ENCODE data around the gene MFNG. TPM values are rescaled to one million over a fixed set of nuclear protein-coding genes. Genes with fewer than 3 reads are reported as not detected.

Gene MFNG
- total RNA-seq, 1 experiment from 2014 or later = not detected

DNA sequence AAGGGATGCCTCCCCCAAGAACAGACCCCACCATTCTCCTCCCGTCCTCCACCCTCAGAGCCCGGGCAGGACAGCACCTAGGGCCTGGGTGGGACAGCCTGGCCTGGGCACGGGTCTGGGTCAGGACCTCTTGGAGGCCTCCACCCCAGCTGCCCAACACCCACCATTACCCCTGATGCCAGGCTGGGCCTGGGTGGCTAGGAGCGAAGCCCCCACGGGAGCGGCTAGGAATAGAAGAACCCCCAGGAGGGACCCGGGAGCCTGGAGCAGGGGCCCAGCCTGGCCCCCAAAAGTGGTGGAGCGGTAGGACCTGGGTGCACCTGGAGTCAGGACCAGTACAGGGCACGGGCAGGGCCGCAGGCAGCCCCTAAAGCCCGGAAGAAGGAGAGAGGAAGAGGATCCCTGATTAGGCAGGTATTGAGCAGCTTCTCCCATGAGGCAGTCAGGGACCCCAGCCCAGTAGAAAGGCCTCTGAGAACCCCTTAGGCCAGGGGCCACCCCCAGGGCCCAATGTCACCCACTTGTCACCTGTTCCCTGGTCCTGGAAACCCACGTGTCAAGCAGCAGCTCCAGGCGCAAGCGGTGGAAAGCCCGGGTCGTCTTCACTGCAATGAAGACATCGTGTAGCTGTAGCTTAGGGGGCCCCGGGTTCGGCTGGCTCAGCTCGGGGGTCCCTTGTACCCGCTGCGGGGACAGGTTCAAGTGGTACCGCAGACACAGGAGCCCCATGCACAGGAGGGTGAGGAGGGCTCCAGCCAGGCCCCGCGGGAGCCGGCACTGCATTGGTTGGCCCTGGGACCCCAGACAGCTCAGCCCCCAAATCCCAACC lies 575 bp downstream of the MFNG start:
- in situ Hi-C loops (cut with HindIII; ENCODE audit: low pct_unique_long_range_greater_than_20kb, low sequenced_read_pairs) = no loop called here
- no peak for DNase-seq (ENCODE audit: low read depth, low spot score)

DNA sequence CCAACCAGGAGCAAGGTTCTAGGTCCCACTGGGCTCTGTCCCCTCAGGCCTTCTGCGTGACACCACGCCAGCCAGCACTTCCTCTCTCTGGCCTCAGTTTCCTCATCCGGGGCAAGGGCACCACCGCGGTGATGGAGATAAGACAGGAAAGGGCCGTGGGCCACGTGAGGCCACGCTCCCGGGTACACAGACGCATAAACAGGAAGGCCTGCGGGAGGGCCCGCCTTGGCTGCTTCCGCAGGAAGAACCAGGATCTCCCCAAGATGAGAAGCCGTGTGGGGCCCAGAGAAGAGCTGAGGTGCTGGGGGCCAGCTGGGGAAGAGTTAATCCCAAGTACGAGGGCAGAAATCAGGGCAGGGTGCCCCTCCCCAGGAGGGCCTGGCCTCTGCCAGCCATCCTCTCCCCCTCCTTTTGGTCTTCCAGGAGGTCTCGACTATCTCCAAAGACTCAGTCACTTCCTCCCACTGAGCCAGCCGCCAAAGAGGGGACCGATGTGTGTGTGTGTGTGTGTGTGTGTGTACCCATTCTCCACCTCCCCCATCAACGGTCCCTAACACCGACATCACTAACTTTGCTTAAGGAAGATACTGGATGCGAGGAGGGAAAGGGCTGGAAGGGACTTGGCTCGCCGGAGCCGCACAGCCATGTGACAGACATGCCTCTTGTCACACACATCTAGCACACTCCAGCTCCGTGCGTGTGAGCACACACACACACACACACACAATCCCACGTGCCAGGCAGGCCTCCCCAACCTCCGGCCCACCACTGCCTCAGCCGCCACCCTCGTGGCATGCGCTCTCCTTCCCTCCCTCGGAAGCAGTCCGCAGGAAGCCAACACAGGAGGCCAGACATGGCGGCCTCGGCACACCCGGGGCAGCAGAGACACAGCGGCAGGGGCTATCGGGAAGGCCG lies 1.4 kb downstream of the MFNG start:
- DNase-seq (ENCODE audit: low read depth, low spot score) = no peak

DNA sequence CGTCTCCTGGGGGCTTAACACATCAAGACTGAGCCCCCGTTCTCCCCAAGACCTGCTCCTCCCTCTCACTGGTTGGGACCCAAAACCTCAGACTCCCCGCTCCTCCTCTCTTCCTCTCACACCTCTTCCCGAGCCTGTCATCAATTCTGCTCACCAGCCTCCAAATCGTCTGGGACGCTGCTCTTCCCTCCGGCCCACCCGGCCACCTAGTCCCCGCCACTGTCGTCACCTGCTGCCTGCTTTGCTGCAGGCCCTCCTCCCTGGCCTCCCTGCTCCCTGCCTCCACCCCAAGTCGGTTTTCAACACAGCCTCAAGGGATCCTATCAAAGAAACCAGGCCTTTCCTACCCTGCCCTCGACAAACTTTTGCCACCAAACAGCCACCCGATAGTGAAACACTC lies 3.1 kb downstream of the MFNG start:
- in situ Hi-C loops (cut with HindIII; ENCODE audit: low pct_unique_long_range_greater_than_20kb, low sequenced_read_pairs) = no loop called here

More for the DNA sequence above, 1.4 kb downstream of the MFNG start:
- in situ Hi-C loops (cut with HindIII; ENCODE audit: low pct_unique_long_range_greater_than_20kb, low sequenced_read_pairs) = no loop called here

DNA sequence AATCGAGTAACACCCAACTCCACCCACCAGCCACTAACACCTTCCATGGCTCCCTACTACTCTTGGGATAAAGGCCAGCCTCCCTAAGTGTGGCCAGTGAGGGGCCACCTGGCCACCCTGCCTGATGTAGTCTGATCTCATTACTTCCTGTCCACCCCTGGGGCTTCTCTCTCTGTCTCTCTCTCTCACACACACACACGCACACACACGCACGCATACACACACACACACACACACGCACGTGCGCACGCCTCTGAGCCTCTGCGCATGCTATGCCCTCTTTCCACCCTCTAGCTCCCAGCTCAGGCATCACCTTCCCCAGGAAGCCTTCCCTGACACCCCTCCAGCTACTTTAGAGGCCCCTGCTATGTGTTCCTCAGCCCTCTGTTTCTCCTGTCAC lies 3.9 kb downstream of the MFNG start:
- no peak for DNase-seq (ENCODE audit: low read depth, low spot score)
- in situ Hi-C loops (cut with HindIII; ENCODE audit: low pct_unique_long_range_greater_than_20kb, low sequenced_read_pairs) = no loop called here

More for the DNA sequence above, 3.1 kb downstream of the MFNG start:
- DNase-seq (ENCODE audit: low read depth, low spot score) = no peak

DNA sequence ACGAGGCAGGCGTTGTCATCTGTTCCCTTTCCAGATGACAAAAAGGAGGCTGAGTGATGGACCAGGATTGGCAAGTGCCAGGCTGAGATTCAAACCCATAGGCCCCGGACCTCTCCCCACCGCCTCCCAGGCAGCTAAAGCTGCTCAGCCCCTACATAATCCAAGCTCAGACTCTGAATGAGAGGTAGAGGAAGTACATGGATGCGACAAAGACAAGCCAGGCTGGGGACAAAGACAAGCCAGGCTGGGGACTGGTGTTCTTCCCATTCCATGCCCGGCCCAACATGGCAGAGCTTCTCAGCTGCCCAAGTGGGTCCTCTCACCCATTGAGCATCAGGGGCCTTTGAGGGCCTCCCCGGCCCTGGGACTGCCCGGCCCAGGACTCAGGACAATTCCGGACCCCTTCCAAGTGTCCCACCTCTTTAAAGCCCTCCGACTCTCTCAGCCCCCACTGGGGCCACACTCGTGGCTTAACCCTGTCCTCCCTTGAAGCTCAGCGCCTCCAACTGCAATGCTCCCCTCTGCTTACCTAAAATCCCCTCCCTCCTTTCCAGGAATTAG lies 4.8 kb downstream of the MFNG start:
- in situ Hi-C loops (cut with HindIII; ENCODE audit: low pct_unique_long_range_greater_than_20kb, low sequenced_read_pairs) = no loop called here
- DNase-seq (ENCODE audit: low read depth, low spot score) = no peak

DNA sequence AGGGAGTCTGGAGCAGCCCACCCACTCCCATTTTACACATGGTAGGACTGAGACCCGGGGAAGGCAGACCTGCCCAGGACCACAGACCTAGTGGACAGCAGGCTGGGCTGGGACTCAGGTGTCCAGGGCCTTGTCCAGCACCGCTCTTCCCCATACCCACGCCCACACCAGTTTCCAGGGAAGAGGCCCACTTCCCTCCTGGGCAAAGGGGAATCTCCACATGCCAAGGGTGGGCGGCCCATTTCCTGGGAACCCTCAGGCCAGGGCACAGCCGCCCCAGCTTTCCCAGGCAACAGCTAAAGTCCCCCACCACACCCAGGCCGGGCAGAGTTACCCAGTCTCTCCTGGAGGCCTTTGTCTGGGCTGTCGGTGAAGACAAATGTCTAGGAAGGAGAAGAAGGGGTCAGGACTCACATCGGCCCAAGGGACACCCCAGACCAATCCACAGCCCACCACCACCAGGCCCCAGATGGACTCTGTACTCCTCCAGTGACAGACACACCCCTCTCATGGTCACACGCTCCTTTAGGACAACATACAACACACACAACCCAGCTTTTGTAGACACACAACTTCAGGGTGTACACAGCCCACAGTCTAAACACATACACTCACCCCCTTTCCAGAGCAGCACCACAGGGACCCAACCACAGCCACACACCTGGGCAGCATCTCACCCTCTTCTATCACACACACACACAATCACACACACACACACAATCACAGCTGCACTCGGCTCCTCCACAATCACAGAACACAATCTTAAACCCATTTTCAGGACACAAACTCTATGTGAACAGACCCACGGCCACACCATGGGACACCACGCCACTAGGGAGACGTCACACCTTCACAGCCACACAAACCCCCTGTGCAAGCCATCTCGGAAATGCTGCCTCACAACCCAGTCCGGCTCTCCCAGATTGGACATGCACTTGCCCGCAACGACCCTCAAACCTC lies 5.5 kb downstream of the MFNG start:
- in situ Hi-C loops (cut with HindIII; ENCODE audit: low pct_unique_long_range_greater_than_20kb, low sequenced_read_pairs) = no loop called here
- no peak for DNase-seq (ENCODE audit: low read depth, low spot score)

DNA sequence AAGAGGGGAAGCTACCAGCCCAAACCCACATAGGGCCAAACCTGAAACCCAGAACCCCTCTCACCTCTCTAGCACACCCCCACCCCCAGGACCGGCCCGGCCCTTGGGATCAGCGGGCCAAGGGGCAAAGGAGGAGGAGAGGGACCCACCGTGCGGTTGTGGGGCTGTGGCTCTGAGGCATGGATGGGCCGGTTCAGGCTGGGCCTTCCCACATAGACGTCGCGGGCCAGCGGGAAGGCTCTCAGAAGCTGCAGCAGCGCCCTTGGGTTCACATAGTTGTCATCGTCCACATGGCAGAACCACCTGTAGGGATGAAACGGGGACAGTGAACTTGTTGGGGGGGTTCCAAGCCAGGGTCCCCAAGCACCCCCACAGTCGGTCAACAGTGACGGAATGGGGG lies 7.0 kb downstream of the MFNG start:
- in situ Hi-C loops (cut with HindIII; ENCODE audit: low pct_unique_long_range_greater_than_20kb, low sequenced_read_pairs) = no loop called here
- no peak for DNase-seq (ENCODE audit: low read depth, low spot score)

DNA sequence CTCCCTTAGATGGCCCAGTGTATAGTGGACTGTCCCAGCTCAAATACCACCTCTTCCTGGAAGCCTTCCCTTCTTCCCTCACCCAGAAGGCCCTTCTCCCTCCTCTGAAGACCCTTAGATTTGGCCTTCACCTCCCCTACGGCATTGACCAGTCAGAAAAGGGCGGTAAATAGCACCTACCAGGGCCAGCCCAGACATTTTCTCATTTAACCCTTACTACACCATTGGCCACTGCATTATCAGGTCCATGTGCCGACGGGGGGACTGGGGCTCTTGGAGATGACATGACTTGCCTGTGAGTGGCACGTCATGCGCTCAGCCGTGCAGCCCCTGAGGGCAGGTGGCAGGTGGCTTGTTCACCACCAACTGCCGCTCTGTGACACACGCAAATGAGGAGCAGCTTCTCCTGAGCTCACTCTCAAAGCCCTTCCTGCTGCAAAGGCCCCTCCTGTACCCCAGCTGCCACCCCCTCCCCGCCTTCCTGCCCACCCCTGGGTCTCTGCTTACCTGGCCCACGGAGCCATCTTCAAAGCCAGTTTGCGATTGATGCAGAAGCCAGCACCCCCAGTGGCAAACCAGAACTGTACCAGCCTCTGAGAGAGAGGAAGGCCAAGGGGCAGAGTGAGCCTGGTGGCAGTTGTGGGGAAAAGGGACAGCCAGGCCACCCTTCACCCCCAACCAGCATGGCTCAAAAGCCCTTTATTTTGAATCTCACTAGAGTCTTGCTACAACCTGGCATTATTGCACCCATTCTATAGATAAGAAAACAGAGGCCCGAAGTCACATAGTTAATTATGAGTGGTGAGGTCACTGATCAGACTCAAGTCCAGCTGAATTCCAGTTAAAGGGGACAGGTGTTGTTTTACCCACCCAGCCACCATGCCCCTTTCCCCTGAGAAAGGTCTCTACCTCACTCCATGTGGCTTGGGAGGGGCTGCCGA lies 9.5 kb downstream of the MFNG start:
- DNase-seq (ENCODE audit: low read depth, low spot score) = no peak
- in situ Hi-C loops (cut with HindIII; ENCODE audit: low pct_unique_long_range_greater_than_20kb, low sequenced_read_pairs) = no loop called here

DNA sequence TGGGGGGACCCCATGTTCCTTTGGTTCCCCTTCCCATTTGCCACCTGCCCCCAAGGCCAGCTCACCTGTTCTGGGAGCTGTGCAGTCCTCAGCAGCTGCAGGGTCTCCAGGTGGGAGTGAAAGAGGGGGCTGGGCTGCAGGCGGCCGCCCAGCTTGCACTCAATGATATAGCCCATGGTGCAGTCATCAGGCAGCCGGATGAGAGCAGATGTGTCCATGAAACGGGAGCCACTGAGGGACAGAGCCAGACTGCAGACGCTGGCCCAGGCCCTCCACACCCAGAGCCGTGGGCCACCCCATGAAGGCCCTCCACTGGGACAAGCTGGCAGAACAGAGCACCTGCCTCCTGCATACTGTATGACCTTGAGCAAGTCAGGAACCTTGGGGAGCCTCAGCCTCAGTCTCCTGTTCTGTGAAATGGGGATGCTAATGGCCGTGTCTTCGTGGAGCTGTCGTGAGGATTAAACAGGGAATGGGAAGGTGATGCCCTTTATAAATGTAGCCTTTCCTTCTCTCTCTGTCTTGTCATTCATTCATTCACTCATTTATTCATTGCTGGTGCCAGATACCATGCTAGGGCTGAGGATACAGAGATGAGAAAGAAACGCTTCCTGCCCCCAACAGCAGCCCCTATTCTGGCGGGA lies 11.6 kb downstream of the MFNG start:
- DNase-seq (ENCODE audit: low read depth, low spot score) = no peak
- in situ Hi-C loops (cut with HindIII; ENCODE audit: low pct_unique_long_range_greater_than_20kb, low sequenced_read_pairs) = no loop called here

DNA sequence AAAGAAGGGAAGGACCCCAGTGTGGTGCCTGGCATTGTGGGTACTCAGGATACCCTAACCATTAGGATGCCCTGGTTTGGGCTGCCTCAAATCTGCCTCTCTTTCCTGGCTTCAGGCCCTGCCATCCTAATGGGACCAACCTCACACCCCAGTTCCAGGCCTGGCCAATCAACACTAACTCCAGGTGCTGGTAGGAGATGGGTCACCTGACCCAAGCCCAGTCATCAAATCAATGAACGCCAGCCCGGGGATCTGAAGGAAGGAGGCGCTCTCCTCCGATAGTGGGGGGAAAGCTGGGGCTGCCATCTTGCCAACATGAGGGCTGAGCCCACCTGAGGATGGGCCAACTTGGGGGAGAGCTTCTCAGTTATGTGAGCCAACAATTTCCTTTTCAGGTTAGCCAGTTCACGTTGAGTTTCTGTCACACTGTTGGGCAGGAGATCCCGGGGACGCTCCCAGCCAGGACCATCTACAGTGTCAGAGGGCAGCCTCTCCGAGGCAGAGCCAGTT lies 12.7 kb downstream of the MFNG start:
- no peak for DNase-seq (ENCODE audit: low read depth, low spot score)
- in situ Hi-C loops (cut with HindIII; ENCODE audit: low pct_unique_long_range_greater_than_20kb, low sequenced_read_pairs) = no loop called here

DNA sequence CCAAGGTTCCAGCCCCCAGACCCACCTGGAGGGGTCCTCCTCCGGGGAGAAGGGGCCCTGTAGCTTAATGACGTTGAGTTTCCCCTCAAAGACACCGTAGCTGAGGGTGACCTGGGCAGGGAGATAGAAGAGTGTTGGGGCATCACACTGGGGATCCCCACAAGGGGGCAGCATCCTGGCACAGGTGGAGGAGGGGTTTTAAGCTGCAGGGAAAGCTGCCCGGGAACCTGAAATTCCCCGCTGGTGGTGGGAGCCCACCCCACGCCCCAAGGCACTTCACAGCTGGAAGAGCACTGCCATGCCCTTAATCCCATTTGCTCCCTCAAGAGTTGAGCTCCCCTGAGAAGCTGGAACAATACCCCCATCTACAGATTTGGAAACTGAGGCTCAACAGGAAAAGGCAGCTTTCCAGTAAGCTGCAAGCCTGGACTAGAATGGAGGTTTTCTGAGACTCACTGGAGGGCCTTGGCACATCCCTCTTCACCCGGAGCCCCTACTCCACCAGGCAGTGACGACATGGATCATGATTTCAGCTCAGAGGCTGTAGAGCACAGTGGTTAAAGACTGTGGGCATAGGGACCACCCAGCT lies 13.7 kb downstream of the MFNG start:
- in situ Hi-C loops (cut with HindIII; ENCODE audit: low pct_unique_long_range_greater_than_20kb, low sequenced_read_pairs) = no loop called here
- peak; percentile 57 for DNase-seq (ENCODE audit: low read depth, low spot score)

DNA sequence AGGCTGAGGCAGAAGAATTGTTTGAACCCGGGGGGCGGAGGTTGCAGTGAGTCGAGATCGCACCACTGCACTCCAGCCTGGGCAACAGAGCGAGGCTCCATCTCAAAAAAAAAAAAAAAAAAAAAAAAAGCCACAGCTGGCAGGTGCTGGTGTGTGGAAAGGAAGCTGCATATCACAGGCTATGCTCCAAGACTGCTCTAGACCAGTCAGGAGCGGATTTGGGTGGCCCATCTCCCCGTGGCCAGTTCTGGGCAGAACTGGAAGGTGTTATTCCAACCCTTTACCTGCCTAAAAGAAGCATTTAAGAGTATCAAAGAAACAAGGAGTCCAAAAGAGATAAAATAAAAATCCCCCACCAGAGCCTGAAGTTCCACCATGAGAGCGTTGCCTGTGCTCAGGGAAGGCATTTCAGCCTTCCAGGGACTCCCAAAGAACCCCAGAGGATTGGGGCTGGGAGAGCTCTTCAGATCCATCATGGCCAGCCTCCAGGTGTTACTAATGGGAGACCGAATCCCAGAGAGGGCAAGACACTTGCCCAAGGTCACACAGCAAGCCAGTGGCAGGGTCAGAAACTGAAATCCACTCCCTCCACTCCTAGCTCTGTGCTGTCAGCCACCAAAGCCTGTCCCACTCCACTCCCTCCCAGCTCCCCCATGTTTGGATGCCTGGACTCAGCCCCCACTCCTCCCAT lies 14.3 kb downstream of the MFNG start:
- DNase-seq (ENCODE audit: low read depth, low spot score) = no peak
- in situ Hi-C loops (cut with HindIII; ENCODE audit: low pct_unique_long_range_greater_than_20kb, low sequenced_read_pairs) = no loop called here

DNA sequence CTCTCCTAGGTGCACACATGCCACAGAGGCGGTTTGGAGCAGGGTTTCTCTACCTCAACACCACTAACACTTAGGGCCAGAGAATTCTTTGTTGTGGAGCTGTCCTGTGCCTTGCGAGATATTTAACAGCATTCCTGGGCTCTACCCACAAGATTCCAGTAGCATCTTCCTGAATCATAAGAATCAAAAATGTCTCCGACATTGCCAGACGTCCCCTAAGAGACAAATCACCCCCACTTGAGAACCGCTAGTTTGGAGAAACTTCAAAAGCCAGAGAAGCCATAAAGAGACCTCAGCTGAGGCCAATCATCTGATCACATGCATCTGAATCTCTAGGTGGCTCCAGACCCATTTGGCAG lies 16.1 kb downstream of the MFNG start:
- in situ Hi-C loops (cut with HindIII; ENCODE audit: low pct_unique_long_range_greater_than_20kb, low sequenced_read_pairs) = no loop called here
- no peak for DNase-seq (ENCODE audit: low read depth, low spot score)

DNA sequence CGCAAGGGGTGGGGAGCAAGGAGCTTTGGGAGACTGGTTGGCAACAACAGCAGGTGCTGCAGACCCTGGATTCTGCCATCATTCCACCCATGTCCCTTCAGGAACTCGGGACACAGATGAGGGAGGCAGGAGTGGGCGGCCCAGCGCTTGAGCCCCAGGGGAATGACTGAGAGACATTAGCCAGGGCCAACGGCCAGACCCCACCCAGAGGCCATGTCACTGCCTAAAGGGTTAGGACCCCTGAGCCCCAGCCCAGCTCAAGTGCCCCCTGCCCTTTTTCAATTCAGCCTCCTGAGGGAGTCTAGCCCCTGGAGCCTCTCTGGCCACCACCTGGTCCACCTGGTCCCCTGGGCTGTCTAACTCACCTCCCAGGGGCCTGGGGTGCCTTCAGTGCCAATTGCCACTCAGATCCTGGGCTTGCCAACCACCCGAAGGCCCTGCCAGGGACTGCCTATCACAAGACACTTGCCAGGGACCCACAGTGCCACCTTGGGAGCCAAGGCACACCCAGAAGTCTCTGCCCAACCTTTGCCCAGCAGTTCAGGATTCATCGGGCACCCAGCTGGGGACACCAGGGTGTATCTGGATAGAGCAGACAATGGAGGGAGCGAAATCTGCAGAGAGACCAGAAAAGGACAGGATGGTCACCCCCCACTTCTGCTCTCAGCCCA lies 16.6 kb downstream of the MFNG start:
- in situ Hi-C loops (cut with HindIII; ENCODE audit: low pct_unique_long_range_greater_than_20kb, low sequenced_read_pairs) = no loop called here
- no peak for DNase-seq (ENCODE audit: low read depth, low spot score)

Measured in SK-MEL-5 (cell line).